Uterine smooth muscle cell (primary cell): ENCODE data around the gene OR51B6. TPM values are rescaled to one million over a fixed set of nuclear protein-coding genes. Genes with fewer than 3 reads are reported as not detected.

Source experiments
- total RNA-seq: library from RNA; depleted of rRNA; stranded (reverse); fragments of >200 nt; gene quantifications from 2 replicates; pipeline ENCODE4 v1.2.3, GENCODE V29; 2014

Gene OR51B6
- total RNA-seq = not detected in 2 replicates

GRCh38 chr11:5351208-5351607, at the start of gene OR51B6:
OR51B6 (plus strand) TSS chr11:5351508; CDS start chr11:5351508, 0 bp downstream.

DNA sequence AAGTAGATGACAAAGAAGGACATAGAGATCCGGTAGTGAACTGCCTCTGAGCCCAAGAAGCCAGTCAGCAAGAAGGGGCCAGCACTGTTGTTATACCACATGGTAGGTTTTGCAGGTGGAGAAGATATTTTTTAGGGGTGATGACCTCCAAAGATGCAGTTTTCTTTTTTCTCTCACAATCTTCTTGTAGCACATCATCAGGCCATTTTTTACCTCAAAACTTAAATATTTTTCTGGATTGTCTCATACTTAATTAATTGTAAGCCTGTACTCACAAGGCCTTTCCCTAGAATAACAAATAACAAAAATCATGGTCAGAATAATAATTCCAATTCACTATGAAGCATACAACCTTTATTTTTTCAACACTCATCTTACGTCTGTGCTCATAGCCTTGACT, 49.5 kb upstream of the OR51B6 start, which contains the start of gene OR51B4:
OR51B4 (minus strand) TSS at position 101 of the 400 bp plus-strand sequence; CDS start at position 101, 0 bp downstream.

GRCh38 chr11:5324197-5324596, 27.1 kb upstream of the OR51B6 start, which contains the start of gene OR51B2:
OR51B2 (minus strand) TSS chr11:5324297; CDS start chr11:5324297, 0 bp downstream.

DNA sequence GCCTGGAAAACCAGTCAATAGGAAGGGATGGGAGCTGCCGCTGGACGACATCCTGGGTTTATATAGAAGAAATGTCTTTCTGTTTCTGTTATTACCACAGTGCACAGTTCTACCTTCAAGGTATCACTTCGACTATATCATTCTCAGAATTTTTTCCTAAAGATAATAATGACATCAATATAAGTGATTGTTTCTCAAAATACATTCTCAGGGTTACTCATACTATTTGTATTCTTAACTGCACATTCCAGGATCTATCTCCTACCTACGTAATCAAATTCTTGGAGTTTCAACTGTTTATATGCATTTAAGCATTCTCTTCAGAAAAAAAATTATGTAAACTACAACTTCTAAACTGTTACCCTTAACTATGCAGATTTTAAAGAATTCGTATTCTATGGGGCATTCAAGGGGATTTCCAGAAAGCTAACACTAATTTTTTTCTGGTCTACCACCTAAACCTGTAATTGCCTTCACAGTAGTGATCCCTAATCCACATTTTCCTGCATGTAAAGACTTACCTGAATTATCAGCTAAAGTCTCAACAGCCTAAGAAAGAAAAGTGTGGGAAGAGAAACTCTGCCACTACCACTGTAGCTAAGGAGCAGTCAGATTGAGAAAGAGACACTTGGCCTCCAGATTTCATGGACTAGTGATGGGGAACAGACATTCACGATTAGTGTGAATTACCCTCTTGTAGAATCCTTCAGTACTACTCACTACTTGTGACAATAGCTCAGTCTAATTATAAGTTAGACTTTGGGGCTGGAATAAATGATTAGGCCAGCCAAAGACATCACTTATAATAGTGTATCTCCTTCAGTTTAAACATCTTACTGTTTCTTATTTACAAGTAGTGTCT, 7.6 kb upstream of the OR51B6 start, which contains the start of gene OR51B5:
OR51B5 (minus strand) TSS at position 51 of the 862 bp plus-strand sequence; CDS start at position 51, 0 bp downstream.

DNA sequence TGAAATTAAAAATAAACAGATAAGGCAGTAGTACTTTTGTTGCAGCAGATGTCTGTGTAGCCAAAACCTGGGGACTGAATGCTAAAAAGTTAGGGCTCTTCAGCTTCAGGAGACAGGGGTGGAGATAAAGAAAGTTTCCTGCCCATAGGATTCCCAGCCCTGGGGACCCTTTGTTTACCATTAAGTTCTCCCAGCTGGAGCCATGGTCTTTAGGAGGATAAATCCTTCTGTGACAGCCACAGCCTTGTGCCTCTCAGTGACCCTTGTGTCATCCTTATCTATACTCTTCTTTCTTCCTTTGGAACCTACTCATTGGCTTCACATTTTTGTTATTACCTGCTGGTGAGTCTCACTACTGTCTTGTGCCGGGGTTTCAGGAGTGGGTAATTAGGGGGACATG, 32.3 kb downstream of the OR51B6 start, which contains the start of gene OR51M1:
OR51M1 (plus strand) TSS at position 237 of the 400 bp plus-strand sequence. CDS start 5,587 bp downstream, outside the sequence.

Other genes with a start within 250 kb of the OR51B6 start
- not detected in 2 replicates for gene OR52A5, start 213.2 kb upstream of the OR51B6 start, total RNA-seq
- gene OR52A1, start 196.8 kb upstream of the OR51B6 start, total RNA-seq = not detected in 2 replicates
- gene OR51V1, start 150.8 kb upstream of the OR51B6 start, total RNA-seq = not detected in 2 replicates
- gene HBB, start 124.4 kb upstream of the OR51B6 start, total RNA-seq = not detected in 2 replicates
- gene HBD, start 117.0 kb upstream of the OR51B6 start, total RNA-seq = 0.25 and 0.77 TPM in 2 replicates
- gene HBG1, start 101.7 kb upstream of the OR51B6 start, total RNA-seq = not detected in 2 replicates
- not detected in 2 replicates for gene HBG2, start 96.7 kb upstream of the OR51B6 start, total RNA-seq
- gene HBE1, start 81.6 kb upstream of the OR51B6 start, total RNA-seq = not detected in 2 replicates
- 0.11 TPM in 1 of 2 replicates, not detected in the other for gene OR51B4, start 49.6 kb upstream of the OR51B6 start, total RNA-seq
- 0.12 TPM in 1 of 2 replicates, not detected in the other for gene OR51B2, start 27.2 kb upstream of the OR51B6 start, total RNA-seq
- 0.12 TPM in 1 of 2 replicates, not detected in the other for gene OR51B5, start 8.0 kb upstream of the OR51B6 start, total RNA-seq
- 0.11 TPM in 1 of 2 replicates, not detected in the other for gene OR51M1, start 32.3 kb downstream of the OR51B6 start, total RNA-seq
- not detected in 2 replicates for gene OR51Q1, start 70.6 kb downstream of the OR51B6 start, total RNA-seq
- 0.11 TPM in 1 of 2 replicates, not detected in the other for gene OR51I1, start 90.0 kb downstream of the OR51B6 start, total RNA-seq
- gene OR51I2, start 97.8 kb downstream of the OR51B6 start, total RNA-seq = not detected in 2 replicates
- not detected in 2 replicates for gene OR52D1, start 137.2 kb downstream of the OR51B6 start, total RNA-seq
- 0.12 TPM in 1 of 2 replicates, not detected in the other for gene UBQLN3, start 158.4 kb downstream of the OR51B6 start, total RNA-seq
- gene UBQLNL, start 165.2 kb downstream of the OR51B6 start, total RNA-seq = not detected in 2 replicates
- gene OR52H1, start 197.0 kb downstream of the OR51B6 start, total RNA-seq = 0.66 and 1.1 TPM in 2 replicates
- gene OR52B6, start 229.4 kb downstream of the OR51B6 start, total RNA-seq = not detected in 2 replicates
- 6.5 and 12.2 TPM in 2 replicates for gene TRIM6, start 245.1 kb downstream of the OR51B6 start, total RNA-seq